ENCODE results near the gene ACOT12. TPM values are rescaled to one million over a fixed set of nuclear protein-coding genes. Genes with fewer than 3 reads are reported as not detected.

ACOT12 gene
- total and polyA plus RNA-seq, 9 of the 15 experiments (the other 6 are each of a cell fraction or from before 2014, with no cell fraction given), result 0.03 TPM; not detected in 8

DNA sequence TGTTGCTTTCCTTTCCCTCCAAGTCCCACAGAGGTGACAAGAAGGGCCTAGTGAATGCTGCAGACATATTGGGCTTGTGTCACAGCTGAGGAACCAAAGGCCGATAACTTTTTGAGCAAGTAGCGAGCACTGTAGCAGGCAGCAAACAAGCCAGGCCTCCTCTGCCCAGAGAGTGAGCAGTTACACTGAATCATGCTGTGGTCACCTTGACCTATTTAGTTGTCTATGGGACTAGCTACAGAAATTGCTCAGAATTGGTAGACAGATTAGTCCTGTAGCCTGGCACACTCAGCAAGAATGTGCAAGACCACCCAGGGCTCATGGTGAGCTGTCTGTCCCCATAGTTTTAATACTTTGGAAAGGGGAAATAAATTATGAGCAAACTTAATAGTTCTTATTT is 67.4 kb downstream of the ACOT12 start:
- no peaks in the 10 kb centered on the region for H3K79me2 ChIP-seq (ENCODE audit: control insufficient read depth, insufficient read depth, low read length)
- no peak overlapping the region for H3K27ac ChIP-seq (ENCODE audit: extremely low read depth, low read depth, low read length)
- WGBS (ENCODE audit: insufficient coverage, low coverage, missing lambda C conversion rate), result 18% methylated on average over 2 of the region's 2 CpGs
- H3K9ac ChIP-seq (ENCODE audit: insufficient read depth in 1 of 2, low read depth in 2 of 2, low read length in 2 of 2), result no peak overlapping the region
- H3K9me3 ChIP-seq (replicated peaks; ENCODE audit: control insufficient read depth, insufficient read depth, low read depth, low read length), result no peaks in the 10 kb centered on the region
- no peak overlapping the region for H3K4me3 ChIP-seq
- no peak for FAIRE-seq
- H2AFZ ChIP-seq (ENCODE audit: low read depth, low read length), result no peak overlapping the region
- intact Hi-C loops (cut with micrococcal nuclease) (no loop called here), in situ Hi-C loops (cut with MboI) (no loop called here)
- H3K9me1 ChIP-seq (ENCODE audit: control insufficient read depth, insufficient read depth, low read length), result no peaks in the 10 kb centered on the region
- H3K27me3 ChIP-seq (ENCODE audit: control insufficient read depth in 2 of 2, insufficient read depth in 2 of 2, low read length in 2 of 2), result peaks cover 4 to 15% of the 10 kb centered on the region in 2 experiments; a peak in 3 of 5 replicates
- no peak for ATAC-seq
- no peaks in the 10 kb centered on the region for H3K36me3 ChIP-seq (ENCODE audit: control insufficient read depth, insufficient read depth, low read length)
- BruUV-seq (replicated peaks), result no TSS peak
- no peaks in the 10 kb centered on the region; a peak in 1 of 5 replicates for H3K4me1 ChIP-seq (replicated peaks in 1 of 2; ENCODE audit: control insufficient read depth in 2 of 2, insufficient read depth in 2 of 2, low read length in 2 of 2)
- POLR2A ChIA-PET, result interaction anchor here (0.7 to 1.3 kb wide), 2 partner anchors 13 to 30 kb away, joined by 3 to 6 read pairs; no protein-coding TSS in a partner anchor
- TF ChIP-seq, protein P1, sequence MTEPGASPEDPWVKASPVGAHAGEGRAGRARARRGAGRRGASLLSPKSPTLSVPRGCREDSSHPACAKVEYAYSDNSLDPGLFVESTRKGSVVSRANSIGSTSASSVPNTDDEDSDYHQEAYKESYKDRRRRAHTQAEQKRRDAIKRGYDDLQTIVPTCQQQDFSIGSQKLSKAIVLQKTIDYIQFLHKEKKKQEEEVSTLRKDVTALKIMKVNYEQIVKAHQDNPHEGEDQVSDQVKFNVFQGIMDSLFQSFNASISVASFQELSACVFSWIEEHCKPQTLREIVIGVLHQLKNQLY (CRISPR knock-in tag; conservative IDR thresholded peaks at IDR 0.05), result no peak
- TF ChIP-seq, protein P2, sequence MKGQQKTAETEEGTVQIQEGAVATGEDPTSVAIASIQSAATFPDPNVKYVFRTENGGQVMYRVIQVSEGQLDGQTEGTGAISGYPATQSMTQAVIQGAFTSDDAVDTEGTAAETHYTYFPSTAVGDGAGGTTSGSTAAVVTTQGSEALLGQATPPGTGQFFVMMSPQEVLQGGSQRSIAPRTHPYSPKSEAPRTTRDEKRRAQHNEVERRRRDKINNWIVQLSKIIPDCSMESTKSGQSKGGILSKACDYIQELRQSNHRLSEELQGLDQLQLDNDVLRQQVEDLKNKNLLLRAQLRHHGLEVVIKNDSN (CRISPR knock-in tag; IDR thresholded peaks at IDR 0.05), result no peak
- no peak for TF ChIP-seq KLF13 (tag; IDR thresholded peaks at IDR 0.05; ENCODE audit: borderline replicate concordance, low read depth)
- TF ChIP-seq, protein P3, sequence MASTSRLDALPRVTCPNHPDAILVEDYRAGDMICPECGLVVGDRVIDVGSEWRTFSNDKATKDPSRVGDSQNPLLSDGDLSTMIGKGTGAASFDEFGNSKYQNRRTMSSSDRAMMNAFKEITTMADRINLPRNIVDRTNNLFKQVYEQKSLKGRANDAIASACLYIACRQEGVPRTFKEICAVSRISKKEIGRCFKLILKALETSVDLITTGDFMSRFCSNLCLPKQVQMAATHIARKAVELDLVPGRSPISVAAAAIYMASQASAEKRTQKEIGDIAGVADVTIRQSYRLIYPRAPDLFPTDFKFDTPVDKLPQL (IDR thresholded peaks at IDR 0.05; ENCODE audit: extremely low read depth, insufficient read length), result no peak
- TF ChIP-seq, protein P4, sequence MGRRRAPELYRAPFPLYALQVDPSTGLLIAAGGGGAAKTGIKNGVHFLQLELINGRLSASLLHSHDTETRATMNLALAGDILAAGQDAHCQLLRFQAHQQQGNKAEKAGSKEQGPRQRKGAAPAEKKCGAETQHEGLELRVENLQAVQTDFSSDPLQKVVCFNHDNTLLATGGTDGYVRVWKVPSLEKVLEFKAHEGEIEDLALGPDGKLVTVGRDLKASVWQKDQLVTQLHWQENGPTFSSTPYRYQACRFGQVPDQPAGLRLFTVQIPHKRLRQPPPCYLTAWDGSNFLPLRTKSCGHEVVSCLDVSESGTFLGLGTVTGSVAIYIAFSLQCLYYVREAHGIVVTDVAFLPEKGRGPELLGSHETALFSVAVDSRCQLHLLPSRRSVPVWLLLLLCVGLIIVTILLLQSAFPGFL (CRISPR knock-in tag; IDR thresholded peaks at IDR 0.05), result no peak
- no peak for TF ChIP-seq U2AF2 (optimal IDR thresholded peaks at IDR 0.05; ENCODE audit: low read depth, low read length)
- TF ChIP-seq ZNF124 (CRISPR knock-in tag; IDR thresholded peaks at IDR 0.05), result no peak
- TF ChIP-seq RBBP5 (IDR thresholded peaks at IDR 0.05; ENCODE audit: borderline replicate concordance, insufficient read depth, low read length, poor library complexity, severe bottlenecking), result no peak
- CTCF ChIA-PET (ENCODE audit: low intra/inter-chr PET ratio), result no interaction called here
- DNase-seq (ENCODE audit: extremely low read depth in 1 of 4, low spot score in 3 of 4), result no peak
- no peaks in the 10 kb centered on the region for H4K20me1 ChIP-seq (replicated peaks; ENCODE audit: control insufficient read depth, insufficient read depth, low read length)
- no peak overlapping the region for H3K4me2 ChIP-seq (ENCODE audit: insufficient read depth, low read length)

All from K562 (cell line).